RCC 7860 (cell line): ENCODE data around the gene SPIRE1.

ENCODE experiments used
- DNase-seq: peaks from one replicate; pipeline ENCODE4 v3.0.0-alpha.2; 2015; ENCODE audit warnings: low spot score
- FAIRE-seq: peaks from 2 replicates; lab custom pipeline; 2012; peaks lifted over from hg19 to GRCh38; lab: Jason Lieb, UNC

The SPIRE1 gene

DNA sequence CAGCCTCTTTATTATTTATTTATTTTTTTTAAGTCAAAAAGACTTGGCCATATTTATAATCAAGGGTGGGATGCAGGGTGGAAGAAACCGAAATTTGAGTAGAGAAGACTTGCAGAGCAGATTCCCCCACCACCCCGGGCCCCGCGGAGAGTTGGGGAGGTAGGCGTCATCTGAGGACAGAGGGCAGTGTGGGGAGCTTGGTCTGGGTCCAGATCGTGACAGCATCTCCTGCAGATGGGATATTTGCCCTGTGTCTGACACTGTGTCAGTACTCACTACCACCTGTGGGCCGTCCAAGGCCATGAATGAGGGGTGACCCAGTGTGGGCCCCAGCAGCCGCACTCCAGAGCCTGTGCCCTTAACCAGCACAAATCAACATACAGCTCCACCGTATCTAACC is 260.7 kb downstream of the SPIRE1 start:
- DNase-seq (no peak), FAIRE-seq (no peak)
